ENCODE data around the gene GRHL3.

GRCh38 chr1:24327486-24327885 is 8.3 kb downstream of the GRHL3 start:
- TF ChIP-seq CTCF (IDR thresholded peaks at IDR 0.05) (no peak), POLR2A (IDR thresholded peaks at IDR 0.05) (no peak)

Measured in prostate gland (tissue), 2 donors.